Activated B cell treated with CpG ODN at 0.5 μM for 24 hours (primary cell): ENCODE results near the gene PI4KB. TPM values are rescaled to one million over a fixed set of nuclear protein-coding genes. Genes with fewer than 3 reads are reported as not detected.

Experiments used
- ATAC-seq: fragments of 200-7000 bp; cut with Tn5 transposase; one replicate; pipeline ENCODE4 v1.10.0; 2021; ENCODE audit warnings: low read depth, mild to moderate bottlenecking, moderate library complexity
- CTCF ChIA-PET: fragments of 350-600 bp; sonication (Branson Sonifier 250); formaldehyde crosslinking; loops from one replicate; lab custom pipeline; 2021; ENCODE audit warnings: antibody characterized with exemption; lab: Charles Lee
- POLR2A ChIA-PET: fragments of 350-600 bp; sonication (Branson Sonifier 250); formaldehyde crosslinking; loops from one replicate; lab custom pipeline; 2021; ENCODE audit warnings: antibody characterized with exemption; lab: Charles Lee
- DNase-seq: peaks from one replicate; pipeline ENCODE4 v3.0.0; 2022
- H3K27ac Mint-ChIP-seq: one replicate; pipeline ENCODE4 v1.8.0; 2020; ENCODE audit warnings: mixed read lengths
- H3K27me3 Mint-ChIP-seq: one replicate; pipeline ENCODE4 v1.8.0; 2021; ENCODE audit warnings: mixed read lengths
- H3K36me3 Mint-ChIP-seq: one replicate; pipeline ENCODE4 v1.8.0; 2021; ENCODE audit warnings: low read depth, mixed read lengths
- H3K4me1 Mint-ChIP-seq: one replicate; pipeline ENCODE4 v1.8.0; 2021; ENCODE audit warnings: mixed read lengths
- H3K4me3 Mint-ChIP-seq: one replicate; pipeline ENCODE4 v1.8.0; 2020; ENCODE audit warnings: mild to moderate bottlenecking, mixed read lengths
- H3K9me3 Mint-ChIP-seq: one replicate; pipeline ENCODE4 v1.8.0; 2020; ENCODE audit warnings: mixed read lengths
- CTCF ChIP-seq: fragments of 200-600 bp; IDR thresholded peaks from one replicate; pipeline ENCODE4 v1.8.0; 2022; ENCODE audit warnings: antibody characterized with exemption, mild to moderate bottlenecking
- intact Hi-C: fragments of 100-400 bp; cut with micrococcal nuclease; formaldehyde crosslinking; loops from one replicate; pipeline ENCODE4 v1.15.1; 2024
- total RNA-seq: library from RNA; stranded (reverse); gene quantifications from 2 replicates; pipeline ENCODE4 v1.2.3, GENCODE V29; 2022

PI4KB gene
- total RNA-seq, 1 donor from 2014 or later, result 113 TPM

- ChIA-PET CTCF (interaction anchor here (0.7 to 3.1 kb wide), 5 partner anchors 9 to 103 kb away, joined by 3 to 16 read pairs (median 3); no protein-coding TSS in a partner anchor), POLR2A (interaction anchor here (1.1 to 2.1 kb wide), 4 partner anchors 11 to 38 kb away, joined by 3 to 11 read pairs (median 4); partner anchors contain the start of genes PI4KB and RFX5)
- Mint-ChIP-seq H3K27me3 (no peaks in the 10 kb centered on the region), H3K4me3 (no peak overlapping the region), H3K4me1 (peaks cover 21% of the 10 kb centered on the region), H3K36me3 (peaks cover 96% of the 10 kb centered on the region), H3K27ac (no peak overlapping the region), H3K9me3 (no peaks in the 10 kb centered on the region)
- no peak for TF ChIP-seq CTCF
- intact Hi-C loops, result no loop called here
- ATAC-seq (no peak), DNase-seq (no peak)
Measured at GRCh38 chr1:151309811-151310323, 17.3 kb downstream of the PI4KB start.

DNA sequence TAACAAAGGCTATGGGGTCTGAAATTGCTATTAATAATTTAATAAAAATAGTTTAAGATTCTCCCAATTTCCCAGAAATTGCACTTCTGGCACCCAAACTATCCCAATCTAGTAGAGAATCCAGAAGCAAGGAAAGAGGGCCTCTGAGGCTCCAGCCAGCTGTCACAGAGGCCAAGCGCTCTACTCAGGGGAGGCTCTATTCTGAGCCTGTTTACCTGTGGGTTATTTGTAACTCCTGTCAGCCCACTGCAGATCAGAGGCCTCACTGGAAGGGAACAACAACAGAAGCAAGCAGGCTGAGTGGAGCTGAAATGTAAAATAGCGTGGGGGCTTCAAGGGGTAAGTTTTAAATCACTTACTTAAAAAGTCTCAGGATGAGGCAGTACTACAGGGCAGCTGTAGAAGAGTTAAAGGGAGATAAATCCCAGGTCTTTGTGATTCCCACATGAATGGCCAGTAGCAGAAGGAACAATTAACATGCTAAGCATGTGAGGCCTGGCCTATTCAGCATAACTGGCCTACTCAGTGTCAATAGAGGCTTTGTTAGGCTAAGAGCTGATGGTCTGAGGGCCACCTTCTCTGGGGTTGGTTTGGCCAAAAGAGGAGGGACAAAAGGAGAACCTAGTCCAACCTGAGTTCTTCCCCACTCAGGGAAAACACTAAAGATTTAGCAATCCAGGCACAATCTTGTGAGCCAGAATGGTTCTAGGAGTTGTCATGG is 32.3 kb downstream of the PI4KB start:
- Mint-ChIP-seq H3K9me3 (no peaks in the 10 kb centered on the region), H3K4me1 (peaks cover 7% of the 10 kb centered on the region), H3K27ac (no peak overlapping the region), H3K36me3 (peaks cover 89% of the 10 kb centered on the region), H3K27me3 (no peaks in the 10 kb centered on the region), H3K4me3 (no peak overlapping the region)
- ATAC-seq (no peak), DNase-seq (no peak)
- POLR2A ChIA-PET, result interaction anchor here (0.6 to 1.6 kb wide), 3 partner anchors 13 to 40 kb away, joined by 3 to 6 read pairs (median 4); partner anchors contain the start of genes PSMD4 and ZNF687
- TF ChIP-seq CTCF, result no peak
- CTCF ChIA-PET, result interaction anchor here (0.6 to 0.9 kb wide), 2 partner anchors 22 to 124 kb away, joined by 3 read pairs; no protein-coding TSS in a partner anchor
- intact Hi-C loops, result no loop called here

GRCh38 chr1:151293093-151293492 is 34.1 kb downstream of the PI4KB start:
- intact Hi-C loops, result no loop called here
- Mint-ChIP-seq H3K9me3 (no peaks in the 10 kb centered on the region), H3K4me3 (no peak overlapping the region), H3K27ac (peak overlapping the region; percentile 65), H3K27me3 (no peaks in the 10 kb centered on the region), H3K36me3 (peaks cover 88% of the 10 kb centered on the region), H3K4me1 (peaks cover 13% of the 10 kb centered on the region)
- TF ChIP-seq CTCF, result no peak
- ATAC-seq, result no peak
- ChIA-PET CTCF (no interaction called here), POLR2A (interaction anchor here (0.7 to 0.9 kb wide), 2 partner anchors 10 to 39 kb away, joined by 4 read pairs; partner anchors contain the start of gene PSMD4)
- no peak for DNase-seq

DNA sequence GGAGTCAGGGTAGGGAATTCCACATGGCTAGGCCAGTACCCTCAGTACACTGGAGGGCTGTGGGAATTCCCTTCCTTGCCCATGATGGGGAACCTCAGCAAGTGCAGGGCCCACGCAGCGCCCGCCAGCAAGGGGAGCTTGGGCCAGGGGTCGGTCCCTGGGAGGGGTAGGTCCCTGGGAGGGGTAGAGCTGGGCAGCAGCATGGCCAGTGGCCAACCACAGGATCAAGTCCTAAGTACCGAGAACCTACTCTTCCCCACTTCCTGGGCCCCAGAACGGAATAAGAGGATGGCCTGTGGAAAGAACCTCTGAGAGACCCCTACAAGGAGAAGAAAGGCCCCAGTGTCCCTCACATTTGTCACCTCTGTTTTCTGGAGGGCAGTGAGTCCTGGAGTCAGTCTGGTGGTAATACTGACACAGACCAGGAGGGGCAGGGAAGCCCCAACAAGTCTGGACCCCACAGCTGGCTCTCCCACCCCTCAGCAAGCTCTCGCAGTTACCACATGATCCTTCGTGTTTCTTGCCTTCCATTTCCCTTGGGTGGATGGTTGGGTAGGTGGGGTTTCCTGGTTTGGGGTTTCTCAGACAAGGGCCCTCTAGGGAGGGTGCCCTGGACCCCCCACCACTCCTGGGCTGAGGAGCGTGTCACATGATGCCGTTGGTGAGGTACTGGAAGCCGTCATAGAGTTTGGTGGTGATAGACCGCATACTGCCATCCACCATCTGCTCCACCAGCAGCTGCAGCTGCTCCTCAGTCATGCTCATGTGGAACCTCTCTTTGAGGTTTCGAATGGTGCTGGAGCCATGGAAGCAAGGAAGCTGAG is 34.8 kb downstream of the PI4KB start:
- ATAC-seq, result peak; percentile 51
- Mint-ChIP-seq H3K27ac (peak overlapping the region; percentile 65), H3K36me3 (peaks cover 87% of the 10 kb centered on the region), H3K4me1 (peaks cover 13% of the 10 kb centered on the region), H3K9me3 (no peaks in the 10 kb centered on the region), H3K4me3 (no peak overlapping the region), H3K27me3 (no peaks in the 10 kb centered on the region)
- TF ChIP-seq CTCF, result no peak
- no peak for DNase-seq
- CTCF ChIA-PET, result no interaction called here
- intact Hi-C loops, result no loop called here
- POLR2A ChIA-PET, result interaction anchor here (0.6 to 1.0 kb wide), 2 partner anchors 11 to 534 kb away, joined by 3 read pairs; no protein-coding TSS in a partner anchor
